Parathyroid adenoma (tissue), 2 donors: ENCODE data around the gene OR2T4.

ENCODE experiments used
- H2AFZ ChIP-seq: fragments of 300-600 bp; sonication (generic); one replicate; pipeline ENCODE4 v1.7.0; 2017; ENCODE audit warnings: antibody characterized with exemption, mild to moderate bottlenecking
- H3K27ac ChIP-seq: fragments of 300-600 bp; sonication (generic); one replicate; pipeline ENCODE4 v1.7.0; 2017
- H3K27me3 ChIP-seq: fragments of 300-600 bp; sonication (generic); one replicate; pipeline ENCODE4 v1.7.0; 2017; ENCODE audit warnings: low read length; ENCODE audit not compliant: control insufficient read depth, insufficient read depth
- H3K36me3 ChIP-seq: fragments of 300-600 bp; sonication (generic); one replicate; pipeline ENCODE4 v1.7.0; 2017; ENCODE audit warnings: low read length; ENCODE audit not compliant: control insufficient read depth, insufficient read depth
- H3K4me1 ChIP-seq: fragments of 300-600 bp; sonication (generic); one replicate; pipeline ENCODE4 v1.7.0; 2017; ENCODE audit warnings: control low read depth
- H3K4me2 ChIP-seq: fragments of 300-600 bp; sonication (generic); one replicate; pipeline ENCODE4 v1.7.0; 2017; ENCODE audit warnings: low read length
- H3K4me3 ChIP-seq: fragments of 300-600 bp; sonication (generic); one replicate; pipeline ENCODE4 v1.7.0; 2017; ENCODE audit warnings: low read depth, low read length
- H3K79me2 ChIP-seq: fragments of 300-600 bp; sonication (generic); one replicate; pipeline ENCODE4 v1.7.0; 2017; ENCODE audit warnings: control low read depth
- H3K9ac ChIP-seq: fragments of 300-600 bp; sonication (generic); one replicate; pipeline ENCODE4 v1.7.0; 2017; ENCODE audit warnings: mild to moderate bottlenecking
- H3K9me3 ChIP-seq: fragments of 300-600 bp; sonication (generic); one replicate; pipeline ENCODE4 v1.7.0; 2017; ENCODE audit warnings: low read length; ENCODE audit not compliant: control insufficient read depth
- TF ChIP-seq, protein P1 (sequence below): fragments of 300-600 bp; sonication (generic); IDR thresholded peaks from one replicate; pipeline ENCODE4 v1.7.0; 2017; ENCODE audit warnings: antibody characterized with exemption, mild to moderate bottlenecking
- donor health status: primary hyperparathyroidism.

OR2T4 gene

DNA sequence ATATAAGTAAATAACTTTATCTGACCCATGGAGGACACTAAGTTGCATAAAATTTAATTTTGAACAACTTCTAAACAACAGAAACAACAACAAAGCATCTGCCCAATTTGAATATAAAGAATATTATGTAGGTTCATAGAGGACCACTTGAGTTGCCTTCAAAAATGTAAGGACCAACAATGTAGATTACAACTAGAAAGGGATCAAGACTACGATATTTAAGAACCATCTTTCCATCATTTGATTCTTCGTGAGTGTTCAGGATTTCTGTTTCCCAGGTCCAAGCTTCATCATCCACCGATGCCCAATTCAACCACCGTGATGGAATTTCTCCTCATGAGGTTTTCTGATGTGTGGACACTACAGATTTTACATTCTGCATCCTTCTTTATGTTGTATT, 13.0 kb upstream of the OR2T4 start, which contains the start of gene OR14C36:
Gene OR14C36, plus strand, starts transcription at position 301 of the 400 bp plus-strand sequence. Its CDS starts 0 bp downstream, at position 301.
- no peaks in the 10 kb centered on the region for H3K27me3 ChIP-seq
- no peaks in the 10 kb centered on the region for H3K36me3 ChIP-seq
- H3K9ac ChIP-seq = no peak within 1 kb of the TSS
- no peaks in the 10 kb centered on the region for H3K79me2 ChIP-seq
- H3K4me3 ChIP-seq = no peak within 1 kb of the TSS
- no peak within 1 kb of the TSS for H3K4me2 ChIP-seq
- H3K27ac ChIP-seq = no peak within 1 kb of the TSS
- TF ChIP-seq, protein P1, sequence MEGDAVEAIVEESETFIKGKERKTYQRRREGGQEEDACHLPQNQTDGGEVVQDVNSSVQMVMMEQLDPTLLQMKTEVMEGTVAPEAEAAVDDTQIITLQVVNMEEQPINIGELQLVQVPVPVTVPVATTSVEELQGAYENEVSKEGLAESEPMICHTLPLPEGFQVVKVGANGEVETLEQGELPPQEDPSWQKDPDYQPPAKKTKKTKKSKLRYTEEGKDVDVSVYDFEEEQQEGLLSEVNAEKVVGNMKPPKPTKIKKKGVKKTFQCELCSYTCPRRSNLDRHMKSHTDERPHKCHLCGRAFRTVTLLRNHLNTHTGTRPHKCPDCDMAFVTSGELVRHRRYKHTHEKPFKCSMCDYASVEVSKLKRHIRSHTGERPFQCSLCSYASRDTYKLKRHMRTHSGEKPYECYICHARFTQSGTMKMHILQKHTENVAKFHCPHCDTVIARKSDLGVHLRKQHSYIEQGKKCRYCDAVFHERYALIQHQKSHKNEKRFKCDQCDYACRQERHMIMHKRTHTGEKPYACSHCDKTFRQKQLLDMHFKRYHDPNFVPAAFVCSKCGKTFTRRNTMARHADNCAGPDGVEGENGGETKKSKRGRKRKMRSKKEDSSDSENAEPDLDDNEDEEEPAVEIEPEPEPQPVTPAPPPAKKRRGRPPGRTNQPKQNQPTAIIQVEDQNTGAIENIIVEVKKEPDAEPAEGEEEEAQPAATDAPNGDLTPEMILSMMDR = no peak
- no peak within 1 kb of the TSS for H2AFZ ChIP-seq
- H3K9me3 ChIP-seq = no peaks in the 10 kb centered on the region
- no peaks in the 10 kb centered on the region for H3K4me1 ChIP-seq

DNA sequence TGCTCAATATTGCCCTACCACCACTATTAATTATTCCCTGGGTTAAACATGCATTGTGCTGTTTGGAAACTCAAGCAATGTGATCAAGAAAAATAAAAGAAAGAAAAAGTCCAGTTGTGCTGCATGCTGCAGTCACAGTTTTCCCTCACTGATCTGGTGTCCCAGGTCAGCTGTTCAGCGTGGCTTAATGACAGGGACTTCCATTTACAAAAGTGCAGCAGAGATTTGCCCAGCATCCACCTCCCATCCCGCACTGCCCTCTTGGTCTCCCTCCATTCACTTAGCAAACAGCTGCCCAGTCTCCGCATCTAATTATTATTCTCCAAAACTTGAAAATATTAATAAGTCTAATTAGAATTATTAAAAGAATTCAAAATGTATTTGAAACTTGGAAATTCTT, 2.0 kb upstream of the OR2T4 start:
- Histone ChIP-seq H3K27ac (no peak overlapping the region), H3K4me2 (no peak overlapping the region), H3K9ac (no peak overlapping the region), H3K36me3 (no peaks in the 10 kb centered on the region), H3K9me3 (no peaks in the 10 kb centered on the region), H2AFZ (no peak overlapping the region), H3K27me3 (no peaks in the 10 kb centered on the region), H3K4me1 (no peaks in the 10 kb centered on the region), H3K79me2 (no peaks in the 10 kb centered on the region), H3K4me3 (no peak overlapping the region)
- TF ChIP-seq, protein P1 = no peak

DNA sequence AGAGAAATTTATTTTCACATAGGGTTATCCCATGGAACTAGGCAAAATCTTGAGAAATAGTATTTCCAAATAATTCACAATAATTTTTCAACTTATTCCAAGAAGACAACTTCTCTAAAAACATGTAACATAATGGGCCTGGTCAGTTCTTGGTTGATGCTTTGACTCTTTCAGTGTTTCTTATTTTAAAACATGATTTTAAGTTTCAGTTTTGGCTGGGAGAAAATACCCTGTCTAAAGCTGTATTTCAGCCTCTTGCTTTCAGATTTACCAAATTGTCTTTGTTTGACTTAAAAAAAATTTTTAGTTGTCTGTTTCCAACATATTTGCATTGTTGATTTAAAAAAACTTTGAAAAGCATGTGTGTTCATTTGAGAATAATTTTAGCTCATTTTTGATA, 5.1 kb downstream of the OR2T4 start:
- Histone ChIP-seq H3K4me3 (no peak overlapping the region), H3K4me2 (no peak overlapping the region), H3K4me1 (no peaks in the 10 kb centered on the region), H3K79me2 (no peaks in the 10 kb centered on the region), H2AFZ (no peak overlapping the region), H3K27ac (no peak overlapping the region), H3K27me3 (no peaks in the 10 kb centered on the region), H3K9me3 (no peaks in the 10 kb centered on the region), H3K9ac (no peak overlapping the region), H3K36me3 (no peaks in the 10 kb centered on the region)
- TF ChIP-seq, protein P1 = no peak

DNA sequence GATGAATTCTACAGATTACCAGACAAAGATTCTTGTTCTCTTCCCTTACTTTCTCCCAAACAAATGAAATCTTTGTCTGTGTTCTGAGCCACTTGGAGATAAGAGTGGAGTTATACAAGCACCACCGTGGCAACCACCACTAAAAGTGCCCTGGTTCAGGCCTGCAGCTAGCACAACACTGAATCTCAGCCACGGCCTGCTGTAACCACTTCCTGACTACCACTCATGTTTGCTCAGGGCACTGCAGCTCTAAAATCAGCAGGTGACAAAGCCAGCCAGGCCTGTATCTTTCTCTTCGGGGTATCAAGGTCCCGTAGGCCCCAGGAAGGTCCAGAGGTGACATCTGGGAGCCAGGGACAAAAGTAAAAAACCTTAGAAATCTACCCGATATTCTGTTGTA, 10.9 kb downstream of the OR2T4 start:
- H3K9ac ChIP-seq = no peak overlapping the region
- TF ChIP-seq, protein P1 = no peak
- H3K27ac ChIP-seq = no peak overlapping the region
- H3K9me3 ChIP-seq = no peaks in the 10 kb centered on the region
- no peaks in the 10 kb centered on the region for H3K36me3 ChIP-seq
- H3K4me2 ChIP-seq = no peak overlapping the region
- no peaks in the 10 kb centered on the region for H3K79me2 ChIP-seq
- H3K27me3 ChIP-seq = no peaks in the 10 kb centered on the region
- H3K4me3 ChIP-seq = no peak overlapping the region
- no peaks in the 10 kb centered on the region for H3K4me1 ChIP-seq
- no peak overlapping the region for H2AFZ ChIP-seq

DNA sequence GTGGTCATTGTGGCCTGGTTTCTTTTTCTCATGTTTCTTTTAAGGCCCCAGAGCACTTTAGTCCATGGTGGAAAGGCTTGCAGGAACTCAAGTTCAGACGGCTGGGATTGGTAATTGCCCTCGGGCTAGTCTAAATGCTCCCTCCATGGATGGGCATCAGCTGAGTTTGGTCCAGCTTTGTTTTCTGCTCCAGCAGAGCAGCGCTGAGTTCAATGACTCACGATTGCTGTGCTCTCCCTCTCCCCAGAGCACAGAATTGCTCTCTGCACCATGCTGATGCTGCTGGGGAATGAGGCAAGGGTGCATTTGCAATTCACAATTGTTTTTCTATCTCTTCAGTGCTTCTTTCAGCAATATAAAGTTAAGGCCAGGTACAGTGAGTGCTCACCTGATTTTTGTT, 12.3 kb downstream of the OR2T4 start:
- TF ChIP-seq, protein P1 = no peak
- H3K4me3 ChIP-seq = no peak overlapping the region
- no peaks in the 10 kb centered on the region for H3K79me2 ChIP-seq
- no peak overlapping the region for H3K4me2 ChIP-seq
- no peak overlapping the region for H2AFZ ChIP-seq
- H3K9me3 ChIP-seq = no peaks in the 10 kb centered on the region
- H3K4me1 ChIP-seq = no peaks in the 10 kb centered on the region
- H3K27me3 ChIP-seq = no peaks in the 10 kb centered on the region
- no peak overlapping the region for H3K9ac ChIP-seq
- H3K36me3 ChIP-seq = no peaks in the 10 kb centered on the region
- H3K27ac ChIP-seq = no peak overlapping the region
